Epithelial cell of proximal tubule (primary cell): ENCODE measurements around the gene SLC6A18. TPM values are rescaled to one million over a fixed set of nuclear protein-coding genes. Genes with fewer than 3 reads are reported as not detected.

Source experiments
- DNase-seq: peaks from one replicate; pipeline ENCODE4 v3.0.0-alpha.2; 2011; ENCODE audit warnings: low read depth
- H3K4me3 ChIP-seq: 2 replicates; pipeline ENCODE4 v1.5.1; 2011; ENCODE audit warnings: low read depth, mild to moderate bottlenecking, low read length
- total RNA-seq: library from RNA; depleted of rRNA; stranded (reverse); fragments of >200 nt; gene quantifications from 2 replicates; pipeline ENCODE4 v1.2.3, GENCODE V29; 2015
- TF ChIP-seq, protein P1 (sequence below): conservative IDR thresholded peaks from 2 replicates; pipeline ENCODE4 v1.5.1; 2012; ENCODE audit warnings: low read depth, mild to moderate bottlenecking, low read length

Gene SLC6A18
- total RNA-seq, 1 donor from 2014 or later, result not detected

DNA sequence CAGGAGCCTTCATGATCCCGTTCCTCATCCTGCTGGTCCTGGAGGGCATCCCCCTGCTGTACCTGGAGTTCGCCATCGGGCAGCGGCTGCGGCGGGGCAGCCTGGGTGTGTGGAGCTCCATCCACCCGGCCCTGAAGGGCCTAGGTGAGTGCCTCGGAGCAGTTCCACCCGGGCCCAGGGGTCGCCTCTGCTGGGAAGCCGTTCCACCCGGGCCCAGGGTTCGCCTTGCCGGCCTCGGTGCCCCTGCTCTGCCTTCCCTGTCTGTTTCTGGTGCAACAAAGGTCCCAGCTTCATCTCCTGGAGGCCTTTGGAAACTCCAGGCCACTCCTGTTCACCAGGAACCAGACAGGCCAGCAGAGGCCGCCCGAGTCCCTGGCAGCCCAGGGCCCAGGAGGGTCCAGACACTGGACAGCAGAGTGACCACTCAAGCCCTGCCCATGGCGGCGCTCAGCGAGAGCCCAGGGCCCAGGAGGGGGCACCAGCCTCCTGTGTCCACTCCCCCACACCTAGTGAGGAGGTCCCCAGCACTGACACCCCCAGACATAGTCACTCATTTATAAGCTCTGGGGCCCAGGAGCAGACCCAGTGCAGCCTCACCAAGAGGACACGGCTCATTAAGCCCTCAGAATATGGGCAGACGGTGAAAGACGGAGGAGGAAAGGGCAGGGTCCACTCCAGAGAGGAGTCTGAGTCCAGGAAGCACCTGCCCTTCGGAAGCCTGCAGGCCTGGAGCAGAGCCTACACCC, 16.3 kb upstream of the SLC6A18 start:
- no peak for DNase-seq
- H3K4me3 ChIP-seq, result no peak overlapping the region
- TF ChIP-seq, protein P1, sequence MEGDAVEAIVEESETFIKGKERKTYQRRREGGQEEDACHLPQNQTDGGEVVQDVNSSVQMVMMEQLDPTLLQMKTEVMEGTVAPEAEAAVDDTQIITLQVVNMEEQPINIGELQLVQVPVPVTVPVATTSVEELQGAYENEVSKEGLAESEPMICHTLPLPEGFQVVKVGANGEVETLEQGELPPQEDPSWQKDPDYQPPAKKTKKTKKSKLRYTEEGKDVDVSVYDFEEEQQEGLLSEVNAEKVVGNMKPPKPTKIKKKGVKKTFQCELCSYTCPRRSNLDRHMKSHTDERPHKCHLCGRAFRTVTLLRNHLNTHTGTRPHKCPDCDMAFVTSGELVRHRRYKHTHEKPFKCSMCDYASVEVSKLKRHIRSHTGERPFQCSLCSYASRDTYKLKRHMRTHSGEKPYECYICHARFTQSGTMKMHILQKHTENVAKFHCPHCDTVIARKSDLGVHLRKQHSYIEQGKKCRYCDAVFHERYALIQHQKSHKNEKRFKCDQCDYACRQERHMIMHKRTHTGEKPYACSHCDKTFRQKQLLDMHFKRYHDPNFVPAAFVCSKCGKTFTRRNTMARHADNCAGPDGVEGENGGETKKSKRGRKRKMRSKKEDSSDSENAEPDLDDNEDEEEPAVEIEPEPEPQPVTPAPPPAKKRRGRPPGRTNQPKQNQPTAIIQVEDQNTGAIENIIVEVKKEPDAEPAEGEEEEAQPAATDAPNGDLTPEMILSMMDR, result peak; percentile 65

- TF ChIP-seq, protein P1, result no peak
- DNase-seq, result no peak
- H3K4me3 ChIP-seq, result no peak overlapping the region
Measured at GRCh38 chr5:1209489-1209852, 15.7 kb upstream of the SLC6A18 start.

- no peak overlapping the region for H3K4me3 ChIP-seq
- no peak for DNase-seq
- TF ChIP-seq, protein P1, result no peak
Measured at GRCh38 chr5:1209896-1210776, 15.0 kb upstream of the SLC6A18 start.

- TF ChIP-seq, protein P1, result no peak
- DNase-seq, result no peak
- H3K4me3 ChIP-seq, result no peak overlapping the region
Measured at GRCh38 chr5:1210832-1211251, 14.3 kb upstream of the SLC6A18 start.

- no peak overlapping the region for H3K4me3 ChIP-seq
- no peak for DNase-seq
- TF ChIP-seq, protein P1, result no peak
Measured at GRCh38 chr5:1211701-1212100, 13.5 kb upstream of the SLC6A18 start.

DNA sequence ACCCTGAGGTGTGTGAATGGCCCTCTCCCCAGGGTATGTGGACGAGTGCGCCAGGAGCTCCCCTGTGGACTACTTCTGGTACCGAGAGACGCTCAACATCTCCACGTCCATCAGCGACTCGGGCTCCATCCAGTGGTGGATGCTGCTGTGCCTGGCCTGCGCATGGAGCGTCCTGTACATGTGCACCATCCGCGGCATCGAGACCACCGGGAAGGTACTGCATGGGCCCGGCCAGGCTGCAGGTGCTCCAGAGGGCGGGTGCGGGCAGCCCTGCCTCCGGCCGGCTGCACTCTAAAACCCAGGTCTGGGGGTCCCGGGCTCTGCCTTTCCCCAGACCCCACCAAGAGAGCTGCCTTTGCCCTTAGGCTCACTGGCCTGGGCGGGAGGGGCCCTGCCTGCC, 12.9 kb upstream of the SLC6A18 start:
- DNase-seq, result no peak
- no peak overlapping the region for H3K4me3 ChIP-seq
- TF ChIP-seq, protein P1, result no peak
